Osteocyte (in vitro differentiated cells): Measurements from ENCODE around the gene PLET1. TPM values are rescaled to one million over a fixed set of nuclear protein-coding genes. Genes with fewer than 3 reads are reported as not detected.
A peak's percentile ranks its signal among the peaks of the same experiment; 100 is the strongest.

Experiments used
- DNase-seq: peaks from one replicate; pipeline ENCODE4 v3.0.0; 2021; ENCODE audit warnings: mixed read lengths; ENCODE audit not compliant: unreplicated experiment; ENCODE audit errors: extremely low spot score
- H3K27ac Mint-ChIP-seq: one replicate; pipeline ENCODE4 v1.8.0; 2021; ENCODE audit warnings: mild to moderate bottlenecking, mixed read lengths; ENCODE audit not compliant: unreplicated experiment
- H3K27me3 Mint-ChIP-seq: one replicate; pipeline ENCODE4 v1.8.0; 2021; ENCODE audit warnings: mixed read lengths; ENCODE audit not compliant: unreplicated experiment
- H3K36me3 Mint-ChIP-seq: one replicate; pipeline ENCODE4 v1.8.0; 2021; ENCODE audit warnings: mixed read lengths; ENCODE audit not compliant: unreplicated experiment
- H3K4me1 Mint-ChIP-seq: one replicate; pipeline ENCODE4 v1.8.0; 2021; ENCODE audit warnings: mixed read lengths; ENCODE audit not compliant: unreplicated experiment
- H3K4me3 Mint-ChIP-seq: one replicate; pipeline ENCODE4 v1.8.0; 2021; ENCODE audit warnings: mild to moderate bottlenecking, moderate library complexity, mixed read lengths; ENCODE audit not compliant: unreplicated experiment
- H3K9me3 Mint-ChIP-seq: one replicate; pipeline ENCODE4 v1.8.0; 2021; ENCODE audit warnings: mixed read lengths; ENCODE audit not compliant: unreplicated experiment
- total RNA-seq: library from RNA; stranded (reverse); gene quantifications from 2 replicates; pipeline ENCODE4 v1.2.1, GENCODE V29; 2021
- TF ChIP-seq, protein P1 (sequence below): fragments of 200-600 bp; sonication (generic); IDR thresholded peaks from 2 replicates; pipeline ENCODE4 v1.5.0; 2021; ENCODE audit warnings: antibody characterized with exemption, mild to moderate bottlenecking, moderate library complexity

The PLET1 gene
- total RNA-seq, 1 donor from 2014 or later = not detected

DNA sequence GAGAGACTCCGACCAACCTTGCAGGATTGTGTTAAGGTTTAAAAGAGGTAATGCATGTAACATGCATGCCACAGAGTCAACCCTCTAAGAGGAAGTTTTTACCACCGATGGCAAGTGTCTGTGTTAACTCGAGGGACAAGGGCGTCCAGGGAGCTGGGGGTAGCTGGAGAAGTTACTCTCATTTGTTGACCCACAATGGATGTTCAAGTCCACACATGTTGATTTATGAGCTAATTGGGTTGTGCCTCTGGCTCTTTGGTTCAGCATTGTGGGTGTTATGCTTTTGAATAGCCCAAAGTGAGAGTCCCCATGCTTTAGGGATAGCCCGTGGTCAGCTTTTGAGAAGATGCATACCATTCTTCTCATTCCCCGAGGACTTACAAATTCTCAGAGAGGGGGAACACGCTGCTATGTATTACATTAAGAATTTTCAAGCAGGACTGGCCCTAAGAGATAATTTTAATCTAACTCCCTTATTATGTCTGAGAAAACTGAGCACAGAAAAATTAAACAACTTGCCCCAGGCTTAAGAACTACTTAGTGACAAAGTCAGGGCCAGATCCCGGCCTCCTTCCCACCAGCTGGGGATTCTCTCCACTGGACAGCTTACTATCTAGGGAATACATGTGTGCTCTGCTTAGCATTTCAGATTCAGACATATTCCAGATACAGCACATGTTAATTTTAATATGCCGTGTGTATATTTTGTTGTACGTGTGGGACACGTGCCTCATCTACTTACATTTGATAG lies 5.2 kb upstream of the PLET1 start:
- TF ChIP-seq, protein P1, sequence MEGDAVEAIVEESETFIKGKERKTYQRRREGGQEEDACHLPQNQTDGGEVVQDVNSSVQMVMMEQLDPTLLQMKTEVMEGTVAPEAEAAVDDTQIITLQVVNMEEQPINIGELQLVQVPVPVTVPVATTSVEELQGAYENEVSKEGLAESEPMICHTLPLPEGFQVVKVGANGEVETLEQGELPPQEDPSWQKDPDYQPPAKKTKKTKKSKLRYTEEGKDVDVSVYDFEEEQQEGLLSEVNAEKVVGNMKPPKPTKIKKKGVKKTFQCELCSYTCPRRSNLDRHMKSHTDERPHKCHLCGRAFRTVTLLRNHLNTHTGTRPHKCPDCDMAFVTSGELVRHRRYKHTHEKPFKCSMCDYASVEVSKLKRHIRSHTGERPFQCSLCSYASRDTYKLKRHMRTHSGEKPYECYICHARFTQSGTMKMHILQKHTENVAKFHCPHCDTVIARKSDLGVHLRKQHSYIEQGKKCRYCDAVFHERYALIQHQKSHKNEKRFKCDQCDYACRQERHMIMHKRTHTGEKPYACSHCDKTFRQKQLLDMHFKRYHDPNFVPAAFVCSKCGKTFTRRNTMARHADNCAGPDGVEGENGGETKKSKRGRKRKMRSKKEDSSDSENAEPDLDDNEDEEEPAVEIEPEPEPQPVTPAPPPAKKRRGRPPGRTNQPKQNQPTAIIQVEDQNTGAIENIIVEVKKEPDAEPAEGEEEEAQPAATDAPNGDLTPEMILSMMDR = no peak
- Mint-ChIP-seq H3K27me3 (no peaks in the 10 kb centered on the region), H3K4me3 (no peak overlapping the region), H3K27ac (no peak overlapping the region), H3K36me3 (no peaks in the 10 kb centered on the region), H3K4me1 (peaks cover 15% of the 10 kb centered on the region), H3K9me3 (no peaks in the 10 kb centered on the region)
- DNase-seq = no peak

GRCh38 chr11:112255067-112255720 lies 5.5 kb downstream of the PLET1 start:
- TF ChIP-seq, protein P1 = no peak
- Mint-ChIP-seq H3K36me3 (no peaks in the 10 kb centered on the region), H3K27ac (no peak overlapping the region), H3K27me3 (no peaks in the 10 kb centered on the region), H3K4me1 (peaks cover under 1% of the 10 kb centered on the region), H3K4me3 (no peak overlapping the region), H3K9me3 (no peaks in the 10 kb centered on the region)
- DNase-seq = no peak

GRCh38 chr11:112253605-112254242 lies 6.9 kb downstream of the PLET1 start:
- Mint-ChIP-seq H3K27ac (no peak overlapping the region), H3K4me1 (peaks cover 10% of the 10 kb centered on the region), H3K27me3 (no peaks in the 10 kb centered on the region), H3K4me3 (no peak overlapping the region), H3K9me3 (no peaks in the 10 kb centered on the region), H3K36me3 (no peaks in the 10 kb centered on the region)
- TF ChIP-seq, protein P1 = no peak
- no peak for DNase-seq

- Mint-ChIP-seq H3K4me3 (no peak overlapping the region), H3K4me1 (peaks cover 11% of the 10 kb centered on the region), H3K9me3 (peaks cover 9% of the 10 kb centered on the region), H3K27ac (peak overlapping the region; percentile 36), H3K36me3 (no peaks in the 10 kb centered on the region), H3K27me3 (no peaks in the 10 kb centered on the region)
- TF ChIP-seq, protein P1 = no peak
- no peak for DNase-seq
Observed at GRCh38 chr11:112249871-112250610, 10.6 kb downstream of the PLET1 start.
